DOHH2 (cell line): Measurements from ENCODE around the gene ECE1.

ENCODE experiments used
- H3F3A ChIP-seq: fragments of 200-600 bp; sonication (generic), shearing (Covaris generic); 2 replicates; pipeline ENCODE4 v1.6.0; 2016; ENCODE audit warnings: antibody characterized with exemption, mild to moderate bottlenecking; ENCODE audit not compliant: control insufficient read depth, insufficient read depth
- H3K27ac ChIP-seq: fragments of 200-600 bp; sonication (generic); 2 replicates; pipeline ENCODE4 v1.5.1; 2014; ENCODE audit warnings: low read depth, mild to moderate bottlenecking, low read length, moderate library complexity
- H3K27me3 ChIP-seq: fragments of 200-600 bp; sonication (generic); 2 replicates; pipeline ENCODE4 v1.6.1; 2014; ENCODE audit warnings: mild to moderate bottlenecking, low read length, mixed read lengths; ENCODE audit not compliant: control insufficient read depth
- H3K36me3 ChIP-seq: fragments of 200-600 bp; sonication (generic); 2 replicates; pipeline ENCODE4 v1.6.1; 2014; ENCODE audit warnings: mild to moderate bottlenecking, low read length, moderate library complexity, mixed read lengths; ENCODE audit not compliant: control insufficient read depth
- H3K4me1 ChIP-seq: fragments of 200-600 bp; sonication (generic); 2 replicates; pipeline ENCODE4 v1.6.1; 2014; ENCODE audit warnings: mild to moderate bottlenecking, low read length, mixed read lengths; ENCODE audit not compliant: control insufficient read depth
- H3K4me2 ChIP-seq: fragments of 200-600 bp; sonication (generic); 2 replicates; pipeline ENCODE4 v1.6.0; 2014; ENCODE audit warnings: mild to moderate bottlenecking, low read length, moderate library complexity
- H3K4me3 ChIP-seq: fragments of 200-600 bp; sonication (generic); 2 replicates; pipeline ENCODE4 v1.5.1; 2014; ENCODE audit warnings: mild to moderate bottlenecking, low read length, mixed read lengths
- H3K79me2 ChIP-seq: fragments of 200-600 bp; sonication (generic); 2 replicates; pipeline ENCODE4 v1.6.1; 2014; ENCODE audit warnings: mild to moderate bottlenecking, low read length, mixed read lengths; ENCODE audit not compliant: control insufficient read depth
- H3K9me2 ChIP-seq: fragments of 200-600 bp; sonication (generic); replicated peaks from 2 replicates; pipeline ENCODE4 v1.6.1; 2014; ENCODE audit warnings: mild to moderate bottlenecking, low read length, mixed read lengths; ENCODE audit not compliant: control insufficient read depth
- H3K9me3 ChIP-seq: fragments of 200-600 bp; sonication (generic); 2 replicates; pipeline ENCODE4 v1.6.1; 2014; ENCODE audit warnings: antibody characterized with exemption, low read length, mixed read lengths; ENCODE audit not compliant: control insufficient read depth, insufficient read depth
- H4K20me1 ChIP-seq: fragments of 200-600 bp; sonication (generic); 2 replicates; pipeline ENCODE4 v1.6.0; 2014; ENCODE audit warnings: low read depth, mild to moderate bottlenecking, antibody characterized with exemption, low read length, moderate library complexity; ENCODE audit not compliant: control insufficient read depth, insufficient read depth
- CTCF ChIP-seq: fragments of 200-600 bp; sonication (generic); IDR thresholded peaks from one replicate; pipeline ENCODE4 v1.5.1; 2014; ENCODE audit warnings: antibody characterized with exemption, mild to moderate bottlenecking, low read depth, low read length; ENCODE audit not compliant: poor library complexity, severe bottlenecking
- EZH2phosphoT487 ChIP-seq: fragments of 200-600 bp; sonication (generic); IDR thresholded peaks from 2 replicates; pipeline ENCODE4 v1.6.1; 2017; ENCODE audit warnings: borderline replicate concordance, mild to moderate bottlenecking, antibody characterized with exemption, low read length, moderate library complexity, mixed read lengths

ECE1 gene

DNA sequence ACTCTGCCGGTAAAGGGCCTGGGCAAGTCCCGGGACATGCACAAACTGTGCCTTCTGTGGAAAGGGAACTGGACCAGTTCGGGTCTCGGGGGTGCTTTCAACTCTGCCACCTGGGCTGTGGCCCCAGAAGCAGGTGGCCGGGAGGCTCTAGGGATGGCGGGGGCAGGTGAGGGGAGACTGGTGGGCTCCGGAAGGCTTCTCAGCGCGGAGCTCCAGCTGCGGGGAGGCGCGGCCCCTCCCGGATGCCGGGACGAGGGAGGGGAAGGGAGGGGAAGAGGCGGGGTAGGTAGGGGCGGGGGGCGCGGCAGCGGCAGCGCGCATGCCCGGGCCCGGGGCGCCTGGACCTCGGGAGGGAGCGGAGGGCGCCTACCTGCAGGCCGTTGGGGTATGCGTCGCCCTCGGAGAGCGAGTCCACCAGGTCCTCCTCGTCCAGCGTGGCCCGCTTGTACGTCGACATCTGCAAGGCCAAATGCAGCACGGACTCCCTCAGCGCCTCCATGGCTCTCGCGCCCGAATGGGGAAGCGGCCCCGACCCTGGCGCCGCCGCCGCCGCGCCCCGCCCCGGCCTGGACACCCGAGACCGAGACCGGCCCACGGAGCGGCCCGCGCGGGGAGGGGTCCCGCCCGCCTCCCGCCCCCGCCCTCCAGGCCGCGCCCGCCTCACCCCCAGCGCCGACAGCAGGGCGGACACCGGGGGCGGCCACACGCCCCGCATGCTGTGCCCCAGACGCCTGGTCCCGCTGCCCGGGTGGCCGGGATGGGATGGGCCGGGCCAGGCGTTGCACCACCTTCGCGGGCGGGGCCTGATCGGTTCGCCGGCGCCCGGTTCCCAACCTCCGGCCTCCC lies at the start of gene ECE1:
ECE1 (minus strand) TSS at position 764 of the 846 bp plus-strand sequence; CDS start at position 715, 49 bp downstream.
- no peaks in the 10 kb centered on the region for H3K36me3 ChIP-seq
- peaks cover 62% of the 10 kb centered on the region for H3K4me1 ChIP-seq
- no peaks in the 10 kb centered on the region for H3K9me2 ChIP-seq
- peak within 1 kb of the TSS; percentile 58 for H3K4me3 ChIP-seq
- H4K20me1 ChIP-seq = peaks cover 3% of the 10 kb centered on the region; the same call in 1 of the 2 replicates
- H3F3A ChIP-seq = peaks cover 35% of the 10 kb centered on the region
- no peak for TF ChIP-seq EZH2phosphoT487
- H3K79me2 ChIP-seq = no peaks in the 10 kb centered on the region
- peak within 1 kb of the TSS; percentile 57 for H3K4me2 ChIP-seq
- no peak within 1 kb of the TSS for H3K27ac ChIP-seq
- peaks cover 24% of the 10 kb centered on the region for H3K27me3 ChIP-seq
- H3K9me3 ChIP-seq = no peaks in the 10 kb centered on the region

GRCh38 chr1:21339356-21340229 lies 49.3 kb upstream of the ECE1 start:
- no peaks in the 10 kb centered on the region; the same call in 1 of the 2 replicates for H4K20me1 ChIP-seq
- no peak overlapping the region for H3K4me2 ChIP-seq
- H3K4me1 ChIP-seq = peaks cover 55% of the 10 kb centered on the region
- TF ChIP-seq CTCF = no peak
- TF ChIP-seq EZH2phosphoT487 = no peak
- no peak overlapping the region for H3K27ac ChIP-seq
- no peaks in the 10 kb centered on the region for H3K9me3 ChIP-seq
- peaks cover 51% of the 10 kb centered on the region for H3K27me3 ChIP-seq
- H3K79me2 ChIP-seq = no peaks in the 10 kb centered on the region
- H3K36me3 ChIP-seq = no peaks in the 10 kb centered on the region
- H3K4me3 ChIP-seq = no peak overlapping the region
- peaks cover 4% of the 10 kb centered on the region; the same call in 1 of the 2 replicates for H3F3A ChIP-seq
- H3K9me2 ChIP-seq = no peaks in the 10 kb centered on the region

- Histone ChIP-seq H4K20me1 (no peaks in the 10 kb centered on the region; the same call in 1 of the 2 replicates), H3F3A (peaks cover 6% of the 10 kb centered on the region; the same call in 1 of the 2 replicates), H3K4me1 (peaks cover 55% of the 10 kb centered on the region), H3K79me2 (no peaks in the 10 kb centered on the region), H3K9me2 (no peaks in the 10 kb centered on the region), H3K27me3 (peaks cover 43% of the 10 kb centered on the region), H3K9me3 (no peaks in the 10 kb centered on the region), H3K36me3 (no peaks in the 10 kb centered on the region), H3K4me2 (no peak overlapping the region), H3K27ac (no peak overlapping the region), H3K4me3 (no peak overlapping the region)
- no peak for TF ChIP-seq EZH2phosphoT487
- TF ChIP-seq CTCF = no peak
Observed at GRCh38 chr1:21338573-21339355, 48.5 kb upstream of the ECE1 start.
